ENCODE measurements around the gene NDUFAF8.
A peak's percentile ranks its signal among the peaks of the same experiment; 100 is the strongest.

- peak; percentile 25; the same call in 2 of the 3 replicates for TF ChIP-seq CTCF (IDR thresholded peaks at IDR 0.05)
- TF ChIP-seq EP300 (IDR thresholded peaks at IDR 0.05): no peak
- no peak for TF ChIP-seq RNF2 (IDR thresholded peaks at IDR 0.05; ENCODE audit: borderline replicate concordance, low read depth)
- no peak for TF ChIP-seq POLR2A (IDR thresholded peaks at IDR 0.05; ENCODE audit: low read length)
- no peak for TF ChIP-seq HOXA7 (CRISPR knock-in tag; IDR thresholded peaks at IDR 0.05)
Observed at GRCh38 chr17:81189670-81190530, 49.2 kb upstream of the NDUFAF8 start.
